ENCODE data around the gene DDRGK1. TPM values are rescaled to one million over a fixed set of nuclear protein-coding genes. Genes with fewer than 3 reads are reported as not detected.

Gene DDRGK1
- total RNA-seq, 1 donor from 2014 or later, result 62.7 TPM

DNA sequence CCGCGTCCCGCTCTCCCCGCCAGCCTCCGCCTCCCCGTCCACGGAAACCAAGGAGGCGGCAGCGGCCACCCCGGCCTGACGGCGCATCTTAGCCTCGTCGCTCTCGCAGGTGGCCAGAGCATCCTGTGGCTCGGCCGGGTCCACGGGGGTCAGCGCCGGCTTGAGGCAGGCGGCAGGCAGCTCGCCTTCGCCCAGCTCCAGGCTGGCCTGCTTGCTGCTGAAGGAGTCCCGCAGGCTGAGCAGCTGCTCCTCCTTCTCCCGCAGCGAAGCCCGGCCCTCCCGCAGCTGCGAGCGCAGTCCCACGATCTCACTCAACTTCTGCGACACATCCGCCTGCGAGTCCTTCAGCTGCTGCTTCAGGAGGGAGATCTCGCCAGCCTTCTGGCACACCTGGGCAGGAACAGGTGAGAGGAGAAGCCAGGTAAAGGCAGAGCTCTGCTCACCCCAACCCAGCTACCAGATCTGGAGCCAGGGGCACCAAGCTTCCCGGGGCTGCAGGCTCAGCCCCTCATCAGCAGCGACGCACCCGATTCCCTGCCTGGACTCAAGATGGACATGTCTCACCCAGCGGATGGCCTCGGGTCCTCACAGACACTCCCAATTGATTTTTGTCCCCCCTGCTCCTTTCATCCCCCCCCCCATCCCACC lies 39.6 kb downstream of the DDRGK1 start:
- Mint-ChIP-seq H3K27ac (no peak overlapping the region), H3K36me3 (peaks cover 2% of the 10 kb centered on the region), H3K4me3 (no peak overlapping the region), H3K9me3 (no peaks in the 10 kb centered on the region), H3K4me1 (peaks cover 8% of the 10 kb centered on the region), H3K27me3 (ENCODE audit: low read depth) (peaks cover 13% of the 10 kb centered on the region)
- DNase-seq (ENCODE audit: low spot score in 2 of 2, unreplicated experiment in 2 of 2), result no peak
- TF ChIP-seq, protein P1, sequence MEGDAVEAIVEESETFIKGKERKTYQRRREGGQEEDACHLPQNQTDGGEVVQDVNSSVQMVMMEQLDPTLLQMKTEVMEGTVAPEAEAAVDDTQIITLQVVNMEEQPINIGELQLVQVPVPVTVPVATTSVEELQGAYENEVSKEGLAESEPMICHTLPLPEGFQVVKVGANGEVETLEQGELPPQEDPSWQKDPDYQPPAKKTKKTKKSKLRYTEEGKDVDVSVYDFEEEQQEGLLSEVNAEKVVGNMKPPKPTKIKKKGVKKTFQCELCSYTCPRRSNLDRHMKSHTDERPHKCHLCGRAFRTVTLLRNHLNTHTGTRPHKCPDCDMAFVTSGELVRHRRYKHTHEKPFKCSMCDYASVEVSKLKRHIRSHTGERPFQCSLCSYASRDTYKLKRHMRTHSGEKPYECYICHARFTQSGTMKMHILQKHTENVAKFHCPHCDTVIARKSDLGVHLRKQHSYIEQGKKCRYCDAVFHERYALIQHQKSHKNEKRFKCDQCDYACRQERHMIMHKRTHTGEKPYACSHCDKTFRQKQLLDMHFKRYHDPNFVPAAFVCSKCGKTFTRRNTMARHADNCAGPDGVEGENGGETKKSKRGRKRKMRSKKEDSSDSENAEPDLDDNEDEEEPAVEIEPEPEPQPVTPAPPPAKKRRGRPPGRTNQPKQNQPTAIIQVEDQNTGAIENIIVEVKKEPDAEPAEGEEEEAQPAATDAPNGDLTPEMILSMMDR (IDR thresholded peaks at IDR 0.05; ENCODE audit: unreplicated experiment), result no peak

DNA sequence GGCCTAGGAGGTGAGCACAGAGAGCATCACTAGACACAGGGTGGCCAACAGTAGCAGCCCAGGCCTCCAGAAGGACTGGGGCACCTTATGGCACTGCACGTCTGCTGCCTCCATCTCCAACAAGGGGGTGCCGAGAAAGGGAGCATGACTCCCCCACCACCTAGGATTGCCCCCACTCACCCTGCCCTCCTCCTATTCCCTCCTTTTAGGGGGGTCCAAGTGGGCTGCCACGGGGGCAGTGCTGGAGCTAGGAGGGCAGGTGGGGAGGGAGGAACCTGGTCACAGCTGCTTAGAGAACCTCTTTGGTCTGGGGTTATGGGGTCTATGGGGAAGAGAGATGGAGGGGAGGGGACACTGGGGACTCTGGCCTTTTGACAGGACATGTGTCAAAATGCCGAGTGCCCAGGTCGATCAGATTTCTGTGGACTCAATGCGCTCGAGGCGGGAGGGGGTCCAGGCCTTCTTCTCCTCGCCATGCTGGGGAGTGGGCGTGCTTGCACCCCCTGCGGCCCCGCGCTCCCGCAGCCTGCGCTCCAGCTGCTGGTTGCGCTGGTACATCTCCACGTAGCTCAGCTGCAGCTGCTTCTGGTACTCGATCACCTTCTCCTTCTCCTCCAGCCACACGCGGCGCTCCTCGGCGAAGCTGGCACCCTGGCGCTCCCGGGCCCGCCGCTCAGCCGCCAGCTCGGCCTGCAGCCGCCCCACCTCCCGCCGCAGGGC lies 40.3 kb downstream of the DDRGK1 start:
- Mint-ChIP-seq H3K9me3 (no peaks in the 10 kb centered on the region), H3K36me3 (no peaks in the 10 kb centered on the region), H3K4me3 (no peak overlapping the region), H3K27ac (no peak overlapping the region), H3K4me1 (peaks cover 8% of the 10 kb centered on the region), H3K27me3 (ENCODE audit: low read depth) (peaks cover 9% of the 10 kb centered on the region)
- TF ChIP-seq, protein P1 (IDR thresholded peaks at IDR 0.05; ENCODE audit: unreplicated experiment), result no peak
- no peak for DNase-seq (ENCODE audit: low spot score in 2 of 2, unreplicated experiment in 2 of 2)

DNA sequence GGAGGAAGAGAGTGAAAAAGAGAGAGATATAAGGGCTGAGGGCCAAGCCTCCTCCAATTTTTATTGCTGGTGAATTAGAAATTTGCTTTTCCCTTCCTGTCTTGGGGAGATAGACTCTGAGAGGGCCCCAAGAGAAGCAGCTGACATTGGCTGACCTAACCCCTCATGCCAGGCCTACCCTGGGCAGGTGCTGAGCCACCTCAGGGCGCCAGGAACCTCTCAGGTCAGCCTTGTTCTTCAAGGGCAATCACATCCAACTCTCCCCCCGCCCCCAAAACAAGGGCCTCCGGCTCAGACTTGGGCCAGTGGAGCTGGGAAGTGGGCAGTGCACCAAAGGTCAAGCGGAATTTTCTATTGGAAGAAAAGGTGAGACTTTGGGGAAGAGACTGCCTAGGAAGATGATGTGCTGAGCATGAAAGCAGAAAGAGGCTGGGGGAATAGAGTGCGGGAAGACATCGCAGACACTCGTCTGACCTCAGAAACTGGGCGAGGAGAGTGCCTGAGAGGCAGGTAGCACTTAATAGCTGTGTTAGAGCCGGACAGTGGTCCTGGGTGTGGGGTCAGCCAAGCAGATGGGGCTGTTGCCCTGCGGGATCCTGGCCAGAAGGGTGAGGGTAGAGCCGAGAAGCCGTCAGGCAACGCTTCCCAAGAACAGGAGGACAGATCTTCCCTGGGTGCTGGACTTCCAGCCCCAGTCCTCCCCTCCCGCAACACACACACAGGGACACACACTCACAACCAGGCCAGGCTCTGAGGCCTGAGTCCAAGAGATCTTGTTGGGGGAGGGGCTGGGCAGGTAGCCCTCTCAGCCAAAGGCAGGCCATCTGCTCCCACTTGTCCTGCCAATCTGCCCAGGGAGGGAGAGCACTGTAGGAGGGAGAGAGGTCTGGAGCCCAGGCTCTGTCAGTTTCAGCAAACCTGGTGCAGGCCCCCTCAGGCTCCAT lies 41.1 kb downstream of the DDRGK1 start:
- H3K36me3 Mint-ChIP-seq, result no peaks in the 10 kb centered on the region
- H3K4me3 Mint-ChIP-seq, result no peak overlapping the region

DNA sequence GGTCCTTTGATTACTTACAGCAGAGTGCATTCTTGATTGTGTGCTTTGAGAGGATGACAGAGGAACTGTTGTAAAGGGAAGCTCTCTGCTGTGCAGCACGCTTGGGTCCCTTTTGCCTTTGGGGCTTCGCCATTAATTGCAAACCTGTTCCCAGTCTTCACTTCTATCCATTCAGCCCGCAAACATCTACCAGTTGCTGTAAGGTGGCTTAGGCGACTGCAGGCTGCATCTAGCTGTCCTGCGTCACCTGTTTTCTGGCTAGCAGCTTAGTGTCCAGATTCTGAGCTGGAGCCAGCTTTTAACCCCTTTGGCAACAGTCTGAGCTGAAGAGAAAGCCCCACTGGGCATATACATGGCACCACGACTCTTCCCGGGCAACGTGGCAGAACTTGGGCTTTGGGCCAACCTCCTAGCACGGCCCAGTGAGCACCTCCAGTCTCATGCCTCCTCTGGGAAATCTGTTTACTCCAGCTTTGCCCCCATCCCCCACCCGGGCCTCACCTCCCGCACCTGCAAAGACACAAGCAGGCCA lies 42.3 kb downstream of the DDRGK1 start:
- Mint-ChIP-seq H3K27ac (no peak overlapping the region), H3K4me3 (no peak overlapping the region), H3K27me3 (ENCODE audit: low read depth) (no peaks in the 10 kb centered on the region)

More for the DNA sequence above, 41.1 kb downstream of the DDRGK1 start:
- no peaks in the 10 kb centered on the region for H3K9me3 Mint-ChIP-seq
- TF ChIP-seq, protein P1 (IDR thresholded peaks at IDR 0.05; ENCODE audit: unreplicated experiment), result no peak
- no peak overlapping the region for H3K27ac Mint-ChIP-seq
- peaks cover 10% of the 10 kb centered on the region for H3K4me1 Mint-ChIP-seq
- peaks cover under 1% of the 10 kb centered on the region for H3K27me3 Mint-ChIP-seq (ENCODE audit: low read depth)
- DNase-seq (ENCODE audit: low spot score in 2 of 2, unreplicated experiment in 2 of 2), result no peak

More for the DNA sequence above, 42.3 kb downstream of the DDRGK1 start:
- H3K9me3 Mint-ChIP-seq, result no peaks in the 10 kb centered on the region
- TF ChIP-seq, protein P1 (IDR thresholded peaks at IDR 0.05; ENCODE audit: unreplicated experiment), result no peak
- no peak for DNase-seq (ENCODE audit: low spot score in 2 of 2, unreplicated experiment in 2 of 2)
- peaks cover 20% of the 10 kb centered on the region for H3K4me1 Mint-ChIP-seq
- H3K36me3 Mint-ChIP-seq, result no peaks in the 10 kb centered on the region
